H9 (cell line): Measurements from ENCODE around the gene XKRX. TPM values are rescaled to one million over a fixed set of nuclear protein-coding genes. Genes with fewer than 3 reads are reported as not detected.

Source experiments
- DNase-seq: peaks from one replicate; pipeline ENCODE4 v3.0.0-alpha.2; 2017
- H2AFZ ChIP-seq: one replicate; pipeline ENCODE4 v1.6.1; 2013; ENCODE audit warnings: mild to moderate bottlenecking, low read length, control low read depth, moderate library complexity
- H2AK5ac ChIP-seq: 2 replicates; pipeline ENCODE4 v1.6.1; 2013; ENCODE audit warnings: low read length, control low read depth, mixed read lengths; ENCODE audit not compliant: insufficient read length
- H2BK120ac ChIP-seq: one replicate; pipeline ENCODE4 v1.6.1; 2013; ENCODE audit warnings: low read depth, mild to moderate bottlenecking, low read length, control low read depth, inconsistent platforms; ENCODE audit not compliant: poor library complexity, severe bottlenecking
- H2BK12ac ChIP-seq: 2 replicates; pipeline ENCODE4 v1.6.1; 2013; ENCODE audit warnings: low read length, control low read depth, mixed read lengths, low read depth; ENCODE audit not compliant: insufficient read length
- H2BK15ac ChIP-seq: 2 replicates; pipeline ENCODE4 v1.6.1; 2013; ENCODE audit warnings: low read depth, low read length, control low read depth
- H2BK20ac ChIP-seq: one replicate; pipeline ENCODE4 v1.6.1; 2013; ENCODE audit warnings: low read depth, mild to moderate bottlenecking, low read length, control low read depth, inconsistent platforms; ENCODE audit not compliant: poor library complexity, severe bottlenecking
- H2BK5ac ChIP-seq: 2 replicates; pipeline ENCODE4 v1.6.1; 2013; ENCODE audit warnings: low read length, control low read depth, mixed read lengths; ENCODE audit not compliant: insufficient read length
- H3K14ac ChIP-seq: 2 replicates; pipeline ENCODE4 v1.6.1; 2013; ENCODE audit warnings: low read length, control low read depth; ENCODE audit not compliant: insufficient read depth
- H3K18ac ChIP-seq: 2 replicates; pipeline ENCODE4 v1.6.1; 2013; ENCODE audit warnings: low read depth, mild to moderate bottlenecking, mixed read lengths, low read length, control low read depth; ENCODE audit not compliant: insufficient read length
- H3K23ac ChIP-seq: 2 replicates; pipeline ENCODE4 v1.6.1; 2013; ENCODE audit warnings: low read length, control low read depth, mixed read lengths, low read depth; ENCODE audit not compliant: insufficient read length
- H3K23me2 ChIP-seq: 2 replicates; pipeline ENCODE4 v1.6.1; 2013; ENCODE audit warnings: low read depth, mild to moderate bottlenecking, mixed read lengths, low read length, control low read depth; ENCODE audit not compliant: insufficient read length, poor library complexity, severe bottlenecking
- H3K27ac ChIP-seq: 2 replicates; pipeline ENCODE4 v1.5.1; 2013; ENCODE audit warnings: low read length, control low read depth, mixed read lengths, low read depth; ENCODE audit not compliant: insufficient read length
- H3K27me3 ChIP-seq: 2 replicates; pipeline ENCODE4 v1.6.1; 2013; ENCODE audit warnings: low read length, control low read depth, inconsistent platforms; ENCODE audit not compliant: insufficient read depth
- H3K4ac ChIP-seq: 2 replicates; pipeline ENCODE4 v1.6.1; 2013; ENCODE audit warnings: low read depth, mild to moderate bottlenecking, control low read depth, inconsistent platforms, low read length, moderate library complexity
- H3K4me1 ChIP-seq: 2 replicates; pipeline ENCODE4 v1.6.1; 2013; ENCODE audit warnings: low read length, control low read depth, inconsistent platforms; ENCODE audit not compliant: insufficient read depth
- H3K4me2 ChIP-seq: 2 replicates; pipeline ENCODE4 v1.6.1; 2013; ENCODE audit warnings: low read length, control low read depth, mixed read lengths; ENCODE audit not compliant: insufficient read length, insufficient read depth
- H3K56ac ChIP-seq: 2 replicates; pipeline ENCODE4 v1.6.1; 2013; ENCODE audit warnings: low read depth, mild to moderate bottlenecking, mixed read lengths, low read length, control low read depth; ENCODE audit not compliant: insufficient read length
- H3K79me1 ChIP-seq: 2 replicates; pipeline ENCODE4 v1.6.1; 2013; ENCODE audit warnings: low read depth, mild to moderate bottlenecking, moderate library complexity, low read length, control low read depth, inconsistent platforms; ENCODE audit not compliant: insufficient read depth, poor library complexity, severe bottlenecking
- H3K79me2 ChIP-seq: 2 replicates; pipeline ENCODE4 v1.6.1; 2013; ENCODE audit warnings: low read length, control low read depth, inconsistent platforms; ENCODE audit not compliant: insufficient read depth
- H3K9ac ChIP-seq: 2 replicates; pipeline ENCODE4 v1.6.1; 2013; ENCODE audit warnings: low read length, control low read depth, mixed read lengths; ENCODE audit not compliant: insufficient read length; ENCODE audit errors: extremely low read depth
- H3K9me3 ChIP-seq: one replicate; pipeline ENCODE4 v1.6.1; 2013; ENCODE audit warnings: low read depth, low read length, inconsistent platforms; ENCODE audit not compliant: control insufficient read depth
- H3T11ph ChIP-seq: one replicate; pipeline ENCODE4 v1.6.1; 2013; ENCODE audit warnings: mild to moderate bottlenecking, low read length, control low read depth, inconsistent platforms
- H4K20me1 ChIP-seq: one replicate; pipeline ENCODE4 v1.6.1; 2013; ENCODE audit not compliant: control insufficient read depth, insufficient read length, insufficient read depth
- H4K5ac ChIP-seq: 2 replicates; pipeline ENCODE4 v1.6.1; 2013; ENCODE audit warnings: low read depth, mild to moderate bottlenecking, mixed read lengths, low read length, control low read depth; ENCODE audit not compliant: insufficient read length
- H4K8ac ChIP-seq: replicated peaks from 2 replicates; pipeline ENCODE4 v1.6.1; 2013; ENCODE audit warnings: low read length, control low read depth, mixed read lengths, low read depth; ENCODE audit not compliant: insufficient read length
- H4K91ac ChIP-seq: 2 replicates; pipeline ENCODE4 v1.6.1; 2013; ENCODE audit warnings: low read depth, mild to moderate bottlenecking, moderate library complexity, mixed read lengths, low read length, control low read depth; ENCODE audit not compliant: insufficient read length
- H3K27ac Mint-ChIP-seq, 3 experiments: 2 replicates in 2 of 3; 3 replicates in 1 of 3; pipeline ENCODE4 v1.8.0; 2020 to 2021; ENCODE audit warnings: mixed read lengths in 3 of 3, mild to moderate bottlenecking in 1 of 3, moderate library complexity in 1 of 3
- H3K27me3 Mint-ChIP-seq: 2 replicates; pipeline ENCODE4 v1.8.0; 2021; ENCODE audit warnings: low read depth, mild to moderate bottlenecking, moderate library complexity, mixed read lengths
- H3K36me3 Mint-ChIP-seq, 3 experiments: 2 replicates in 2 of 3; 3 replicates in 1 of 3; pipeline ENCODE4 v1.8.0; 2020 to 2021; ENCODE audit warnings: low read depth in 3 of 3, mixed read lengths in 3 of 3; ENCODE audit not compliant: insufficient read depth in 1 of 3
- H3K4me1 Mint-ChIP-seq, 2 experiments: 2 replicates each; pipeline ENCODE4 v1.8.0; 2020; ENCODE audit warnings: mixed read lengths in 2 of 2
- H3K4me3 Mint-ChIP-seq, 2 experiments: 2 replicates in 1 of 2; 3 replicates in 1 of 2; pipeline ENCODE4 v1.8.0; 2020 to 2021; ENCODE audit warnings: mild to moderate bottlenecking in 2 of 2, mixed read lengths in 2 of 2, moderate library complexity in 1 of 2
- H3K9me3 Mint-ChIP-seq, 2 experiments: 2 replicates in 1 of 2; 3 replicates in 1 of 2; pipeline ENCODE4 v1.8.0; 2020; ENCODE audit warnings: mild to moderate bottlenecking in 2 of 2, mixed read lengths in 2 of 2, moderate library complexity in 1 of 2
- CTCF ChIP-seq: fragments of 200-600 bp; sonication (generic); conservative IDR thresholded peaks from 3 replicates; pipeline ENCODE4 v1.8.0; 2021; ENCODE audit warnings: antibody characterized with exemption, mild to moderate bottlenecking
- WGBS: extraction: QIAGEN DNeasy Blood & Tissue Kit; methylation state at CpG from one replicate; pipeline ENCODE4 v1.1.7; 2013; ENCODE audit warnings: missing lambda C conversion rate, low lambda C conversion rate, mixed read lengths; ENCODE audit not compliant: insufficient read length; ENCODE audit errors: extremely low coverage; 5-methylcytosine and 5-hydroxymethylcytosine counted together
- total RNA-seq: library from RNA; stranded (reverse); gene quantifications from 2 replicates; pipeline ENCODE4 v1.2.1, GENCODE V29; 2021

XKRX gene
- total RNA-seq, 1 experiment from 2014 or later = 0.44 TPM

DNA sequence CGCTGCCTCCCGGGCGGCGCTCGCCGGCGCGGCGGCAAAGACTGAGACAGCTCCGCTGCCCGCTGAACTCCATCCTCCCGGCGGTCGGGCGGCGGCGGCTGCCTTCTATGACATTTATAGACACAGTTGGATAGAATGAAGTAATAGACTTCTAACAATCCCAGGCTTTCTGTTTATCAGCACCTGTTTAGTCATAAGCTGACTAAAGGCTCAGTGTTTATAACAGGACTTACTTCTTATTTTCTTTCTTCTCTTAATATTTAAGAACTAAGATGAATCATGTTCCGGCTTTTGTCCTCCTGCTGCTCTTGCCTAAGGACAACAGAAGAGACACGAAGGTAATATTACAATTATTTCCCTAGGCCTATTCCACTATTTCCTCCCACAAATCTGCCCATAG, 44.7 kb upstream of the XKRX start:
- H3K4ac ChIP-seq = no peak overlapping the region
- no peaks in the 10 kb centered on the region for H3K79me2 ChIP-seq
- H4K5ac ChIP-seq = no peak overlapping the region
- H3K9ac ChIP-seq = no peak overlapping the region
- H3K4me1 ChIP-seq = no peaks in the 10 kb centered on the region
- H3K9me3 Mint-ChIP-seq = peaks cover 47 to 48% of the 10 kb centered on the region in 2 experiments
- no peaks in the 10 kb centered on the region for H3K79me1 ChIP-seq
- H2AK5ac ChIP-seq = no peak overlapping the region
- H4K91ac ChIP-seq = no peak overlapping the region
- no peak overlapping the region for H2BK5ac ChIP-seq
- H3K27me3 Mint-ChIP-seq = no peaks in the 10 kb centered on the region; the same call in 1 of the 2 replicates
- H2BK15ac ChIP-seq = no peak overlapping the region
- H3K27ac ChIP-seq = no peak overlapping the region
- no peak overlapping the region for H3K14ac ChIP-seq
- no peak overlapping the region for H4K8ac ChIP-seq
- peaks cover 26% of the 10 kb centered on the region for H3K9me3 ChIP-seq
- H3K23ac ChIP-seq = no peak overlapping the region
- H3K56ac ChIP-seq = no peak overlapping the region
- H3K27ac Mint-ChIP-seq = no peak overlapping the region
- H3K4me3 Mint-ChIP-seq = no peak overlapping the region
- no peak for DNase-seq
- H3K27me3 ChIP-seq = no peaks in the 10 kb centered on the region
- H3K4me2 ChIP-seq = no peak overlapping the region
- no peaks in the 10 kb centered on the region for H3K4me1 Mint-ChIP-seq
- H2AFZ ChIP-seq = no peak overlapping the region
- H2BK12ac ChIP-seq = no peak overlapping the region
- no peaks in the 10 kb centered on the region for H4K20me1 ChIP-seq
- no peak for TF ChIP-seq CTCF
- peaks cover 3 to 8% (median 3%) of the 10 kb centered on the region in 3 experiments; a peak in 5 of 7 replicates for H3K36me3 Mint-ChIP-seq
- WGBS = no CpG with 5 or more reads among the region's 19 CpGs
- H3K18ac ChIP-seq = no peak overlapping the region
- H3T11ph ChIP-seq = no peak overlapping the region
- H3K23me2 ChIP-seq = no peaks in the 10 kb centered on the region
- no peak overlapping the region for H2BK20ac ChIP-seq
- no peak overlapping the region for H2BK120ac ChIP-seq
